Posterior vena cava (tissue), 2 donors: Measurements from ENCODE around the gene HOXD10. TPM values are rescaled to one million over a fixed set of nuclear protein-coding genes. Genes with fewer than 3 reads are reported as not detected.

ENCODE experiments used
- DNase-seq: peaks from one replicate; pipeline ENCODE4 v3.0.0-alpha.2; 2020; ENCODE audit warnings: low spot score
- intact Hi-C, 2 donors: fragments of 100-400 bp; cut with DNase I; formaldehyde crosslinking; loops; one replicate each; pipeline versions ENCODE4 v1.14.1 to v1.14.2; 2022 to 2023
- total RNA-seq, 2 donors: library from RNA; stranded (reverse); fragmentation: NEBNext Ultra II Directional; extraction: Animal tissue kit (Norgen Biotek cat#: 25700); gene quantifications; one replicate each; pipeline ENCODE4 v1.2.1, GENCODE V29; 2021
- donor health status: DM: yes; HTN: yes; CAD: no.
- donor health status: DM: yes; HTN: yes; CAD: no.

The HOXD10 gene
- total RNA-seq, 2 donors from 2014 or later: 1.6 to 10.1 TPM

DNA sequence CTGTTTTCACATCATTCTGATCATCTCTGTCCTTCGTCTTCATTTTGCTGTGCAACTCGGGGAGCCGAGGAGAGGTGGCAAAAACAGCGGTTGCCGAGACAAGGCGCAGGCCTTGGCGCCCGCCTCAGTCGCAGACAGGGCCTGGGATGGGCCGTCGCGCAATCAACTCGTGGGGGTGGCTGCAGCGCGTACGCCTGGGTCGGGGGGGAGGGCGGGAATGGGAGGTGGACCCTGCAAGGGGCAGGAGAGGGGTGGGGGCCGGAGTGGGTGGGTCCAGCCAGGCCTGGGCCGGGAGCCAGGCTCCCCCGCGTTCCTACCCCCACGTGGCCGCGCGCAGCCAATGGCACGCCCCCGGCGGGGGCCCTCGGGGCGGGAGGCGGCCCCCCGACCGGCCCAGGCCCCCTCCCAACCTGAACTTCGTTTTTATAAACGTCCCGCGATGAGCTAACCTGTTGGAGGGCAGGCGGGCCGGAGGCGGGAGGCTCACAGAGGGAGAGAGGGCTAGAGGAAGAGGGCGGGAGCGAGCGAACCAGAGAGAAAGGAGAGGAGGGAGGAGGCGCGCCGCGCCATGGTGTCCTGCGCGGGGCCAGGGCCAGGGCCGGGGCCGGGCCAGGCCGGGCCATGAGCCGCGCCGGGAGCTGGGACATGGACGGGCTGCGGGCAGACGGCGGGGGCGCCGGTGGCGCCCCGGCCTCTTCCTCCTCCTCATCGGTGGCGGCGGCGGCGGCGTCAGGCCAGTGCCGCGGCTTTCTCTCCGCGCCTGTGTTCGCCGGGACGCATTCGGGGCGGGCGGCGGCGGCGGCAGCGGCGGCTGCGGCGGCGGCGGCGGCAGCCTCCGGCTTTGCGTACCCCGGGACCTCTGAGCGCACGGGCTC is 24.1 kb upstream of the HOXD10 start, which contains the start of gene HOXD13:
TSS of gene HOXD13 (plus strand) at position 452 of the 875 bp plus-strand sequence. CDS start at position 622, 170 bp downstream.
- peak; percentile 80 for DNase-seq
- intact Hi-C loops: loop anchor here in 1 of 2 donors (10.0 kb wide), 2 partner anchors 728 to 1598 kb away; no protein-coding TSS in a partner anchor

DNA sequence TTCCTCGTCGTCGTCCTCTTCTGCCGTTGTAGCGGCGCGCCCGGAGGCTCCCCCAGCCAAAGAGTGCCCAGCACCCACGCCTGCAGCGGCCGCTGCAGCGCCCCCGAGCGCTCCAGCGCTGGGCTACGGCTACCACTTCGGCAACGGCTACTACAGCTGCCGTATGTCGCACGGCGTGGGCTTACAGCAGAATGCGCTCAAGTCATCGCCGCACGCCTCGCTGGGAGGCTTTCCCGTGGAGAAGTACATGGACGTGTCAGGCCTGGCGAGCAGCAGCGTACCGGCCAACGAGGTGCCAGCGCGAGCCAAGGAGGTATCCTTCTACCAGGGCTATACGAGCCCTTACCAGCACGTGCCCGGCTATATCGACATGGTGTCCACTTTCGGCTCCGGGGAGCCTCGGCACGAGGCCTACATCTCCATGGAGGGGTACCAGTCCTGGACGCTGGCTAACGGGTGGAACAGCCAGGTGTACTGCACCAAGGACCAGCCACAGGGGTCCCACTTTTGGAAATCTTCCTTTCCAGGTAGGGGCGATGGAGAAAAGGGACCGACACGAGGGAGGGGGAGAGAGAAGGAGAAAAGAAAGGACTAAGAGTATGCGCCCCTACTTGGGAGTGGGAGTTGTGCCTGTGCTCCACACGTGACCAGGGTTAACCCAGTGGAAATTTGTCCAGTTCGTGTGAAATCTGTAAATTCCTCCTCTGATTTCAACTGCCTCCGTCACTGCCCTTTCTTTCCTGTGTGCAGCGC is 23.3 kb upstream of the HOXD10 start:
- no peak for DNase-seq
- intact Hi-C loops: loop anchor here in 1 of 2 donors (10.0 kb wide), 2 partner anchors 729 to 1599 kb away; no protein-coding TSS in a partner anchor

DNA sequence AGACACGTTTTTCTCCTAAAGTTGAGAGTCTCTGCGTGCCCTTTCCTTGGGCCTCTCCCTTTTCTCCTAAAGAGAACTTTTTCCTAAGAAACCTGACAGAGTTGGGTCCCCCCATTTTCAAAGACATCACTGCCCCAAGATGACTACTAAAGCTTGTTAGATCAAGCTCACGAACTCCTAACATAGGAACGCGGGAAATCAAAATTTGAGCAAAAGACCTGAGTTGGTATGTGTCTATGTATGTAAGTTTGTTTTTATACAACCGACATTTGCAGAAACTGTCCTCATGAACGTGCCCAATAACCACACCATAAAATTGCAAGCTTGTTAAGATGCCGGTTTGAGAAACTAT is 22.7 kb upstream of the HOXD10 start:
- intact Hi-C loops: loop anchor here in 1 of 2 donors (10.0 kb wide), 2 partner anchors 729 to 1599 kb away; no protein-coding TSS in a partner anchor
- no peak for DNase-seq

DNA sequence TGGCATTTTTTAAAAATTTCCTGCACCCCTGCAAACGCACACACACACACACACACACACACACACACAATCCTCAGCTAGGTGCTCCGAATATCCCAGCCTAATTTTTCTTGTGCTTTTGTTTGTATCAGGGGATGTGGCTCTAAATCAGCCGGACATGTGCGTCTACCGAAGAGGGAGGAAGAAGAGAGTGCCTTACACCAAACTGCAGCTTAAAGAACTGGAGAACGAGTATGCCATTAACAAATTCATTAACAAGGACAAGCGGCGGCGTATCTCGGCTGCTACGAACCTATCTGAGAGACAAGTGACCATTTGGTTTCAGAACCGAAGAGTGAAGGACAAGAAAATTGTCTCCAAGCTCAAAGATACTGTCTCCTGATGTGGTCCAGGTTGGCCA is 22.2 kb upstream of the HOXD10 start:
- intact Hi-C loops: loop anchor here in 1 of 2 donors (10.0 kb wide), 2 partner anchors 730 to 1600 kb away; no protein-coding TSS in a partner anchor
- no peak for DNase-seq

DNA sequence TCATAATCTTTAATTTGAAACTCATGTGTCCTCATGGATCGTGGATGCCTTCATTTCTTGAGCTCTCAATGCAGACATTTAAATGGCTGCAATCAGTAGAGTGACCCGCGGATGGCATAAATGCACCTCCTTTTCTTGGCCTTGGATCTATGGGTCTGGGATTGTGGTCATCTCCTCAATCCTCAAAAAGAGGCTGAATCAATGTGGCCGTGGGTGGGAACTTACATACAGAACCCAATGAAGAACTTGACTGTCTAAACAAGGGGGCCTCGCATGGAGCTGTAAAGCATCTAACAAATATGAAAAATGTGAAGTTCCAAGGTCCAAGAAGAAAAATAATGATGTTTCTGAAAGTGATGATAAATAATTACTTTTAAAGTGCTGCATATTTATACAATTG is 21.2 kb upstream of the HOXD10 start:
- DNase-seq: no peak
- intact Hi-C loops: loop anchor here in 1 of 2 donors (10.0 kb wide), 2 partner anchors 731 to 1601 kb away; no protein-coding TSS in a partner anchor

DNA sequence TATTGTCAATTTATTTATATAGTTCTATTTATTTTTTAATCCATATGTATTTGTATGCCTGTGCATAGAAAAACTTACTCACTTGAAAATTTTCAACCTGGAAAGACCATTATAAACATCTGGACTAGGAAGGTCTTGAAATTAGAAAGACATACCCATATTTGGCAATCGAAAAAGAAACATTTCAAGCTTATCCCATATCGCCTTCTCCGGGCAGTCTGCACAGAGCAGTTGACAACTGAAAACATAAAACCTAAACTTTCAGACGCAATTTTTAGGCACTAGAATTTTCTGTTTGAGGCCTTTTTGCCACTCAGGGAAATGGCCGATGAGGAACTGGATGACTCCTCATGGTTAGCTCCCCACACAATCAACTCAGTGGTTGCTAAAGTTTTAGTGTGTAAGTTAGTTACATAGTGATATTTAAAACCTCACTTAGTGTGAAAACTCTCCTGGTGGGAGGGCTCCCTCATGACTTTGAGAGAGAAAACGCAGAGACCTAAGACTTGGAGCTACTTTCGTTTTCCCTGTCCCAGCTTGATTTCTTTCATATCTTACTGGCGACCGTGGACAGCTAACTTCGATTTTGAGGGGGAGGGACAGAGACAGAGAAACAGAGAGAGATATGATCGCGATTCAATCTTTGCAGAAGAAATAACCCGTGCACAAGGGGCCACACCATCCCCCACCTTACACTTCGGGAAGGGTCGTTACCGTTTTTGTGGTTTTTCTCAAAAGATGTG is 20.2 kb upstream of the HOXD10 start:
- intact Hi-C loops: loop anchor here in 1 of 2 donors (10.0 kb wide), 2 partner anchors 732 to 1602 kb away; no protein-coding TSS in a partner anchor
- DNase-seq: no peak

DNA sequence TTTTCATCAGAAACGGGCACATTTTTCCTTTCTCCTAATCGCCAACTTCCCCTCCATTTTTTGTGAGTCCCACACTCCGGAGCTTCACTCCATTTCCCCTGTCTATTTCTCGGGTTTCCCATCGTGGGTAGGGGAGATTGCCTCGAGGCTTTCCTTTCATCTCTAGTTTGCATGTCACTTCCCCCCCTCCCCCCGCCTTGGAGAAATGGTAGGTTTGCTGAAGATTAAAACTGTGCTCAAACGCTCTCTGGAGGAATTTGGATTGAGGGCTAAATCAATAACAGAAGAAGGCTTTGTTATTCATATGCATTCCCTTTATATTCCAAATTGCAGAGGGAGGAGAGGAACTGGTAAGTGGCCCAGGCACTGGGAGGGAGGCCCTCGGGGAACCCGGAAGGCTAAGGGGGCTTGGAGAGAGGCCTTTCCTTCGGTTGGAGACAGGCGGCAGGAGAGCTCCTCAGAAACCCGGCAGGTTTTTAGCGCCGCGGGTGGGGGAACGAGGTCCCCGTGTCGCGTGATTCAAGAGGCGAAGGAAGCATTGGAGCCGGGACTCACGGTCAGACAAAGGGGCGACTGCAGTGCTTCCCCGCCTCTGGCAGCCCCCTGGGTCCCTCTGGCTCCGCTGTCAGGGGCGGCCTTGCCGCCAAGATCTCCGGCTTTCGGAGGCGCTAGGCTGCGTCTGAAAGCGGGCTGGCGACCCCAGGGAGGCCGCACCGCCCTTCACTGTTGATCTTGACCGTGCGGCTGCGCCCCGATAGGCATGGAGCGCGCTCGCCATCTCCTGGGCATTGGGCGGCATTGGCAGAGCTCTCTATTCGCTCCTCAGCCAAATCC is 19.4 kb upstream of the HOXD10 start:
- intact Hi-C loops: loop anchor here in 1 of 2 donors (10.0 kb wide), 2 partner anchors 732 to 1602 kb away; no protein-coding TSS in a partner anchor

DNA sequence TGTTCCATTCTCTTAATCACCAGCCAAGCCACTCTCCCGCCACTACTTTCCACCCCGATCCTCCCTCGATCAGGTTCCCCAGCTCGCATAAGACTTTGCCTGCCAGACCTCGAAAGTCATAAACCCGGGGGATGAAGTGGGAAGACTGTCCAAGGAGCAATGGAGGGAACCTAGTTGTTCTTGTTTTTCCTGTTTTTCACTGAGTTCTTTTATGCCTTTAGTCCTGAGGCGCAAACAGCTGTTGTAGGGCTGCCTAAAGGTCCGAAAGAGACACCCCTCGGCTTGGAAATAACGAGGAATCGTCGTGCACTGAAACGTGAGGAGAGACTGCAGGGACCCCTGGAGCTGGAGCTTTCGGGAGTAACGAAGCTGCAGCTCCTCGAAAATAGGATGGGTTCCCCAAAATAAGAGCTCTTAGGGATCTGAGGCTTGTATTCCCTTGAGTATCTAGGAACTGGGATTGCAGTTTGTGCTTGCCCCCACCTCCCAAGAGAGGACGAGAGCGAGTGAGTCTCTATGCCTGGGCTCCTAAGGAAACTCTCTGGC is 18.7 kb upstream of the HOXD10 start:
- DNase-seq: no peak
- intact Hi-C loops: loop anchor here in 1 of 2 donors (10.0 kb wide), 2 partner anchors 733 to 1603 kb away; no protein-coding TSS in a partner anchor

More for the DNA sequence above, 19.4 kb upstream of the HOXD10 start:
- peak; percentile 89 for DNase-seq

DNA sequence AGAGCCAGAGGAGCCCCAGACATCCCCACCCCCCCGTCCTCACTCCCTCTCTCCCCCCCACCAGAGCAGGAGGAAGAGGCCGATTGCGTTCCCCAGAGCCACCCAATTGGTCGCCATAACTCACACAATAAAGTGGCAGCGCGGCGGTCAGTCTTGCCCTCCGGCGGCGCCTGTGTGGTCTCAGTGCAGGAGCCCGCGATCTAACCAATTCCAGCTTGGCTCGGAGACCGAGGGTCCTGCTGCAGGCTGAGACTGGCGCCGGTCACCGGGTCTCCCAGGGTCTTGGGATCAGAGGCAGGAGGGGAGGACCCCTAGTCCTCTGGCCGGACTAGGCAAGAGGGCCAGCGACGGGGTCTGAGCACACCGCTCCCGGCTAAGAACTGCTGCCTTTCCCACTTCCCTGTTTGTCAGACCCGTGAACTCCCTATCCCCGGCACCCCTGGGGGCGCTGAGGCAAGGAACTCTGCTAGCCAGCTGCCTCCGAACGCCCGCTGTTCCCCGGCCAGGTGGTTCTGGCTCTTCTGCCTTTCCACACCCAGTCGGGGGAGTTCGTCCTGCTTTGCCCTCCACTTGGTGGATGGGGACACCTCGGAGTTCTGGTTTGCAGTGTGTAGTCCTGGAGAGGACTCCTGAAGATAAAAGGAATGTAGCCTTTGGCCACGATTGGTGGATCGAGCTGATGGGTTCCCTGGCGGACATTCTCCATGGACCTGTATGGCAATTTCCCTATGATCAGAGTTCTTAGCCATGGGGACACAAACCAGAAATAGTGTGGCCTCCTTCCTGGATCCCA is 18.0 kb upstream of the HOXD10 start:
- DNase-seq: peak; percentile 78
- intact Hi-C loops: loop anchor here in 1 of 2 donors (10.0 kb wide), 2 partner anchors 734 to 1604 kb away; no protein-coding TSS in a partner anchor

DNA sequence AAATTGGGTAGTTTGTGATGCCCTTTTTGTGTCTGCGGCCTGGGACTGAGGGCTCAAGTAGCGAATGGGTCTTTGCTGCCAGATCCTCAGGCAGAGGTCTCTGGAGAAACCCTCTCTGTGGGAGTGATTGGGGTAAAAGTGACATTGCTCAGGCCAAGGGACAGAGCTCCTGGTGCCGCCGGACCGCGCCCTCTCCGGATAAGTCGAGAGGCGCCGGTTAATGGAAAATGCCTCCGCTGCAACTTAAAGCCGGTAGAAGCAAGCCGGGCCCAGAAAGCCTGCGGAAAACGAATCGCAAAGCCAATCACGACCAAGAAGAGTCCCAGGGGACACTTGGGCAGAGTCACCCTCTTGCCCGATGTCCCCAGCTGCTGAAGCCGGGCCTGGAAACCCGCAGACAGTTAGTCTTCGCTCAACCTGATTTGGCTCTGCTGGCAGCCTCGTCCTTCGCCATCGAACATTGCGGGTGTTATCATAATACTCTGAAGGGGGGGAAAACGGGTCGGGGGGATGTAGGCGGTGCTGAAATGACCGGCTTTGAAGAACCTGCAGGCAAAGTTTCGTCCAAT is 17.3 kb upstream of the HOXD10 start:
- intact Hi-C loops: loop anchor here in 1 of 2 donors (10.0 kb wide), 2 partner anchors 734 to 1604 kb away; no protein-coding TSS in a partner anchor
- DNase-seq: no peak

DNA sequence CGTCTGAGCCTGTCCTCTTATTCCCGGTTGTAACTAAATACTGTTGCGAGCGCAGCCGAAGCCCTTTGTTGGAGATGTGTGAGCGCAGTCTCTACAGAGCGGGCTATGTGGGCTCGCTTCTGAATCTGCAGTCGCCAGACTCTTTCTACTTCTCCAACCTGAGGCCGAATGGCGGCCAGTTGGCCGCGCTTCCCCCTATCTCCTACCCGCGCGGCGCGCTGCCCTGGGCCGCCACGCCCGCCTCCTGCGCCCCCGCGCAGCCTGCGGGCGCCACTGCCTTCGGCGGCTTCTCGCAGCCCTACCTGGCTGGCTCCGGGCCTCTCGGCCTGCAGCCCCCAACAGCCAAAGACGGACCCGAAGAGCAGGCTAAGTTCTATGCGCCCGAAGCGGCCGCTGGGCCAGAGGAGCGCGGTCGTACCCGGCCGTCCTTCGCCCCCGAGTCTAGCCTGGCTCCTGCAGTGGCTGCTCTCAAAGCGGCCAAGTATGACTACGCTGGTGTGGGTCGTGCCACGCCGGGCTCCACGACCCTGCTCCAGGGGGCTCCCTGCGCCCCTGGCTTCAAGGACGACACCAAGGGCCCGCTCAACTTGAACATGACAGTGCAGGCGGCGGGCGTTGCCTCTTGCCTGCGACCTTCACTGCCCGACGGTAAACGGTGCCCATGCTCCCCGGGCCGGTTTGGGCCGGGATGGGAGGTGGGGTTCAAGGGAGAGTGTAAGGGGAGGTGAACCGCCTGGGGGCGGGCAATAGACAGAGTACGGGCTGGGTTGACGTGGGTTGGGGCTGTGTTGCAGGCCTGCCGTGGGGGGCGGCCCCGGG is 16.6 kb upstream of the HOXD10 start, which contains the start of gene HOXD12:
TSS of gene HOXD12 (plus strand) at position 68 of the 819 bp plus-strand sequence. CDS start at position 75, 7 bp downstream.
- intact Hi-C loops: loop anchor here in 1 of 2 donors (10.0 kb wide), 2 partner anchors 735 to 1605 kb away; no protein-coding TSS in a partner anchor
- DNase-seq: no peak

DNA sequence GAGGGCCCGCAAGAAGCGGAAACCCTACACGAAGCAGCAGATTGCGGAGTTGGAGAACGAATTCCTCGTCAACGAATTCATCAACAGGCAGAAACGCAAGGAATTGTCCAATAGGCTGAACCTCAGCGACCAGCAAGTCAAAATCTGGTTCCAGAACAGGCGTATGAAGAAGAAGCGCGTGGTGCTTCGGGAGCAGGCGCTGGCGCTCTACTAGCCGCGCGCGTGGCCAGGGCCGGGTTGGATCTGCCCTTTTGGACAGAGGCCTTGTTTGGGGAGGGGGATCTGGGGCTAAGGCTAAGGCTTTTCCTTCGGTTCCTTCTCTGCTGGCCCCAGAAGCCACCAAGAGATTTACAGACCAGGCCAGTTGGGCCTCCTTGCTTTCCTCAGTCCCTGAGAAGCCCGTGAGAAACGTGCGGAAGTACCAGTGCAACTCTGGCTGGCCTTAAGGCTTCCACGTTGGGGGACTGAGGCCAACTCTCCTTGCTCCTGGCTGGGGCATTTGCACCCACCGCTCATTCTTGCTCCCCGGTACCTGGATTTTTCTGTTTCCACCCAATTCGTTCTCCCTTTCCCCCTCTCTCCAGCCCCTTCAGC is 15.9 kb upstream of the HOXD10 start:
- intact Hi-C loops: no loop called here
- DNase-seq: no peak

DNA sequence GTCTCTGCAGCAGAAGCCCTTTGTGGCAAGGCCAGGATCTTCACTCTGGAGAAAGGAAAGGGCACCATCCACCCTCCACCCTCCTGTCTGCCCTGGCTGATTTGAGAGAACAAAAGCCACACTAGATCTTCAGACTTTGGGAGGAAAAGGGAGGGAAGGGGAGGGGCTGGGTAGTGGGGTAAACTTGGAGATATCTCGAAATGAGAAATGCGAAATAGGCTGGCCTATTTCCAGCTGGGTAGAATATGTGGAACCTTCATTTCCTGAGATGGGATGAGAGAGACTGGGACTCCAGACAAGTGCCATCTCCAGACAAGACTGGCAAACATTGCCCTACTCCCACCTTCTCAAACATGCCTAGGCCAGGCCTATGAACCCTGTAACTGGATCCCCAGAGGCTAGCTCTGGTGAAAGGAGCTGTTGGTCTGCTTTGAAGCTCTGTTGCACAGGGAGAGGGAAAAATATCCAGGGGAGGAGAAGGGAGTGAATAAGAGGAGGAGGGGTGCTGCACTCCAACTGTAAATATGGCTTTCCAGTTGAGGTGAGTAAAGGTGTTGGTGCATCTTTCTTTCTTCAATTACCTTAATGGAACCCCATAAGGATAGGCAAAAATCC is 15.3 kb upstream of the HOXD10 start:
- no peak for DNase-seq
- intact Hi-C loops: no loop called here

DNA sequence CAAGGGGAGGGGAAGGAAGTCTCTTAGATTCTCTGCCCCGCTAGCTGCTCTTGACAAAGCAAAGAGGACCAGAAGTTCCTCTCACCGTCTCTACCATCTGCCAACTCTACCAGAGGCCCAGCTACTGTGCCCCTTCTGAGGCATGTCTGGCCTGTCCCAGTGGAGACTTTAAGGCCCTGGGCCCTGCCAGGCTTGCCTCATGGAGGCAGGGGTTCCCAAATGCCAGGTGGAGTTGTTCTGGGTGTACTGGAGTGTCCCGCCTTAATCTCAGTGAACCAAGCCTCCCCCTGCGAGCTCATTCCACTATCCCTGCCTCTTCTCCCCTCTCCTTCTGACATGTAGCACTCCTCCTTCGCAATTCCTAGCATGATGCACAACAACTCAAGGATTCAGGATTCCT is 14.7 kb upstream of the HOXD10 start:
- intact Hi-C loops: no loop called here
- no peak for DNase-seq
